ENCODE results near the gene FKBP5. TPM values are rescaled to one million over a fixed set of nuclear protein-coding genes. Genes with fewer than 3 reads are reported as not detected.

Gene FKBP5
- total RNA-seq, 4 donors from 2014 or later = 453 to 676 (median 478) TPM

- TF ChIP-seq CTCF (IDR thresholded peaks at IDR 0.05) = no peak
- no peak for TF ChIP-seq POLR2A (IDR thresholded peaks at IDR 0.05)
- no peak for TF ChIP-seq POLR2AphosphoS5 (IDR thresholded peaks at IDR 0.05)
- no peak for TF ChIP-seq EP300 (IDR thresholded peaks at IDR 0.05)
- no peak for ATAC-seq
- H3K27ac ChIP-seq = peak overlapping the region in 3 of 4 donors; percentile 89 to 100 (median 98)
- H3K4me3 ChIP-seq = no peak overlapping the region
- no peaks in the 10 kb centered on the region for H3K27me3 ChIP-seq
- H3K4me1 ChIP-seq = peaks cover 14 to 79% (median 50%) of the 10 kb centered on the region in 3 donors
- WGBS, 2 donors (ENCODE audit: low coverage in 1 of 2) = 76% methylated on average over 2 of the region's 2 CpGs; no CpG with 5 or more reads in 1 of the 2 donors
- no peaks in the 10 kb centered on the region for H3K36me3 ChIP-seq
- no peaks in the 10 kb centered on the region for H3K9me3 ChIP-seq
Observed at GRCh38 chr6:35718911-35719381, 30.2 kb upstream of the FKBP5 start.

- peaks cover 13 to 73% (median 46%) of the 10 kb centered on the region in 3 donors for H3K4me1 ChIP-seq
- WGBS, 2 donors (ENCODE audit: low coverage in 1 of 2) = 74 to 82% methylated on average over 2 to 4 of the region's 4 CpGs
- H3K9me3 ChIP-seq = no peaks in the 10 kb centered on the region
- H3K4me3 ChIP-seq = no peak overlapping the region
- TF ChIP-seq CTCF (IDR thresholded peaks at IDR 0.05) (no peak), POLR2A (IDR thresholded peaks at IDR 0.05) (no peak), POLR2AphosphoS5 (IDR thresholded peaks at IDR 0.05) (no peak), EP300 (IDR thresholded peaks at IDR 0.05) (no peak)
- H3K27ac ChIP-seq = peak overlapping the region in 3 of 4 donors; percentile 89 to 100 (median 98)
- H3K36me3 ChIP-seq = no peaks in the 10 kb centered on the region
- no peaks in the 10 kb centered on the region for H3K27me3 ChIP-seq
- ATAC-seq = no peak
Observed at GRCh38 chr6:35718375-35718736, 29.6 kb upstream of the FKBP5 start.

- 87 to 90% methylated on average over 9 to 14 of the region's 19 CpGs for WGBS, 2 donors (ENCODE audit: low coverage in 1 of 2)
- no peak for ATAC-seq
- no peaks in the 10 kb centered on the region for H3K27me3 ChIP-seq
- peak overlapping the region in 3 of 4 donors; percentile 89 to 100 (median 98) for H3K27ac ChIP-seq
- H3K4me3 ChIP-seq = no peak overlapping the region
- no peak for TF ChIP-seq POLR2AphosphoS5 (IDR thresholded peaks at IDR 0.05)
- no peak for TF ChIP-seq POLR2A (IDR thresholded peaks at IDR 0.05)
- no peak for TF ChIP-seq EP300 (IDR thresholded peaks at IDR 0.05)
- no peak for TF ChIP-seq CTCF (IDR thresholded peaks at IDR 0.05)
- no peaks in the 10 kb centered on the region for H3K9me3 ChIP-seq
- peaks cover 13 to 67% (median 44%) of the 10 kb centered on the region in 3 donors for H3K4me1 ChIP-seq
- H3K36me3 ChIP-seq = no peaks in the 10 kb centered on the region
Observed at GRCh38 chr6:35717449-35718374, 29.0 kb upstream of the FKBP5 start.

- Histone ChIP-seq H3K27ac (peak overlapping the region in 2 of 4 donors; percentile 21 to 98), H3K27me3 (no peaks in the 10 kb centered on the region), H3K4me1 (peaks cover 9 to 58% (median 37%) of the 10 kb centered on the region in 3 donors), H3K4me3 (no peak overlapping the region), H3K9me3 (no peaks in the 10 kb centered on the region), H3K36me3 (no peaks in the 10 kb centered on the region)
- TF ChIP-seq CTCF (IDR thresholded peaks at IDR 0.05) = no peak
- no peak for TF ChIP-seq POLR2A (IDR thresholded peaks at IDR 0.05)
- no peak for TF ChIP-seq POLR2AphosphoS5 (IDR thresholded peaks at IDR 0.05)
- no peak for TF ChIP-seq EP300 (IDR thresholded peaks at IDR 0.05)
- no peak for ATAC-seq
- WGBS, 2 donors (ENCODE audit: low coverage in 1 of 2) = 75% methylated on average over 2 of the region's 2 CpGs; no CpG with 5 or more reads in 1 of the 2 donors
Observed at GRCh38 chr6:35716798-35717197, 28.1 kb upstream of the FKBP5 start.

Data from gastroesophageal sphincter (tissue), 4 donors.